HL-60/S4 treated with retinoic acid at 250 ng/mL for 4 days and 3 days (cell line): Measurements from ENCODE around the gene CCDC85C.

ENCODE experiments used
- in situ Hi-C: fragments of 300-500 bp; cut with MboI; formaldehyde crosslinking; loops from 2 replicates; pipeline ENCODE4 v1.7.0; 2022; ENCODE audit warnings: low sequenced_read_pairs

CCDC85C gene

GRCh38 chr14:99545586-99545985, 58.4 kb downstream of the CCDC85C start:
- in situ Hi-C loops, result loop anchor here (25.0 kb wide), 1 partner anchor 342 kb away; no protein-coding TSS in a partner anchor

GRCh38 chr14:99544991-99545390, 59.0 kb downstream of the CCDC85C start:
- in situ Hi-C loops, result loop anchor here (25.0 kb wide), 1 partner anchor 342 kb away; no protein-coding TSS in a partner anchor

GRCh38 chr14:99543985-99544384, 60.0 kb downstream of the CCDC85C start:
- in situ Hi-C loops, result loop anchor here (25.0 kb wide), 1 partner anchor 343 kb away; no protein-coding TSS in a partner anchor

GRCh38 chr14:99543370-99543769, 60.6 kb downstream of the CCDC85C start:
- in situ Hi-C loops, result loop anchor here (25.0 kb wide), 1 partner anchor 344 kb away; no protein-coding TSS in a partner anchor

GRCh38 chr14:99542566-99542965, 61.4 kb downstream of the CCDC85C start:
- in situ Hi-C loops, result loop anchor here (25.0 kb wide), 1 partner anchor 345 kb away; no protein-coding TSS in a partner anchor

GRCh38 chr14:99541677-99542470, 62.1 kb downstream of the CCDC85C start:
- in situ Hi-C loops, result loop anchor here (25.0 kb wide), 1 partner anchor 345 kb away; no protein-coding TSS in a partner anchor

- in situ Hi-C loops, result loop anchor here (25.0 kb wide), 1 partner anchor 346 kb away; no protein-coding TSS in a partner anchor
Measured at GRCh38 chr14:99541211-99541610, 62.8 kb downstream of the CCDC85C start.

- in situ Hi-C loops, result loop anchor here (25.0 kb wide), 1 partner anchor 347 kb away; no protein-coding TSS in a partner anchor
Measured at GRCh38 chr14:99540196-99541032, 63.6 kb downstream of the CCDC85C start.

- in situ Hi-C loops, result loop anchor here (25.0 kb wide), 1 partner anchor 348 kb away; no protein-coding TSS in a partner anchor
Measured at GRCh38 chr14:99539491-99539890, 64.5 kb downstream of the CCDC85C start.

GRCh38 chr14:99538733-99539132, 65.3 kb downstream of the CCDC85C start:
- in situ Hi-C loops, result loop anchor here (25.0 kb wide), 1 partner anchor 349 kb away; no protein-coding TSS in a partner anchor

- in situ Hi-C loops, result loop anchor here (25.0 kb wide), 1 partner anchor 349 kb away; no protein-coding TSS in a partner anchor
Measured at GRCh38 chr14:99538275-99538674, 65.7 kb downstream of the CCDC85C start.

- in situ Hi-C loops, result loop anchor here (25.0 kb wide), 1 partner anchor 350 kb away; no protein-coding TSS in a partner anchor
Measured at GRCh38 chr14:99537399-99537798, 66.6 kb downstream of the CCDC85C start.

- in situ Hi-C loops, result loop anchor here (25.0 kb wide), 1 partner anchor 351 kb away; no protein-coding TSS in a partner anchor
Measured at GRCh38 chr14:99535908-99536778, 67.9 kb downstream of the CCDC85C start.

GRCh38 chr14:99535448-99535847, 68.6 kb downstream of the CCDC85C start:
- in situ Hi-C loops, result loop anchor here (25.0 kb wide), 1 partner anchor 352 kb away; no protein-coding TSS in a partner anchor

- in situ Hi-C loops, result loop anchor here (25.0 kb wide), 1 partner anchor 352 kb away; no protein-coding TSS in a partner anchor
Measured at GRCh38 chr14:99534863-99535262, 69.1 kb downstream of the CCDC85C start.

GRCh38 chr14:99534333-99534732, 69.7 kb downstream of the CCDC85C start:
- in situ Hi-C loops, result loop anchor here (25.0 kb wide), 1 partner anchor 353 kb away; no protein-coding TSS in a partner anchor

- in situ Hi-C loops, result loop anchor here (25.0 kb wide), 1 partner anchor 355 kb away; no protein-coding TSS in a partner anchor
Measured at GRCh38 chr14:99532310-99532709, 71.7 kb downstream of the CCDC85C start.

GRCh38 chr14:99531251-99532096, 72.5 kb downstream of the CCDC85C start:
- in situ Hi-C loops, result loop anchor here (25.0 kb wide), 1 partner anchor 356 kb away; no protein-coding TSS in a partner anchor
